Jurkat, Clone E6-1 (cell line): ENCODE measurements around the gene TMEM25.
"Not testable (repeated sequence)": the region's sequence is repeated elsewhere in the genome, so short reads cannot be mapped to it uniquely, and the experiment has no call there.

ENCODE experiments used
- DNase-seq: peaks from one replicate; pipeline ENCODE4 v3.0.0-alpha.2; 2011; ENCODE audit warnings: low read depth, low spot score
- H3K4me3 ChIP-seq: 2 replicates; pipeline ENCODE4 v1.5.1; 2011; ENCODE audit warnings: mild to moderate bottlenecking, low read length, control low read depth, moderate library complexity

TMEM25 gene

DNA sequence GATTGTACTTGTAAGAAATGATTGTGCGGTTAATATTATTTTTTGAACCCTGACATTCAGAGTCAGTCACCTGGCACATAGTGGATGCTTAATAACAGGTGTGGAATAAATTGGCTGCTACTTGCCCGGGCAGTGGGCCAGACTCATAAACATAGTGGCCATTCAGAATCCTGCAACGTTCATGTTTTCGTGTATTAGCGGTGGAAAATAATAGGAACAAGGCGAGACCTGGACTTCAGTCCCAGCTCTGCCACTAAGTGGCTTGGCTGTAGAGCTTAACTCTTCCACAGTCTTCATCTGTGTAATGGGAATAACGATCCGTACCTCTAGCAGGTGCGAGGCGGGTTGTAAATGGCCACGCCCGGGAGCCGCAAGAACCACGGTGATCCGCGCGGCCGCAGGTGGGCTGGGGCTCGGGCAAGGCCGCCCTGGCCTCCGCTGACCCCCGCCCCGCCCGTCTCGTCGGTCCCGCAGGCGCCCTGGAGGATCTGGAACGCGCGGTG, 761 bp upstream of the TMEM25 start:
- DNase-seq, result no peak
- H3K4me3 ChIP-seq, result peak overlapping the region; percentile 71

DNA sequence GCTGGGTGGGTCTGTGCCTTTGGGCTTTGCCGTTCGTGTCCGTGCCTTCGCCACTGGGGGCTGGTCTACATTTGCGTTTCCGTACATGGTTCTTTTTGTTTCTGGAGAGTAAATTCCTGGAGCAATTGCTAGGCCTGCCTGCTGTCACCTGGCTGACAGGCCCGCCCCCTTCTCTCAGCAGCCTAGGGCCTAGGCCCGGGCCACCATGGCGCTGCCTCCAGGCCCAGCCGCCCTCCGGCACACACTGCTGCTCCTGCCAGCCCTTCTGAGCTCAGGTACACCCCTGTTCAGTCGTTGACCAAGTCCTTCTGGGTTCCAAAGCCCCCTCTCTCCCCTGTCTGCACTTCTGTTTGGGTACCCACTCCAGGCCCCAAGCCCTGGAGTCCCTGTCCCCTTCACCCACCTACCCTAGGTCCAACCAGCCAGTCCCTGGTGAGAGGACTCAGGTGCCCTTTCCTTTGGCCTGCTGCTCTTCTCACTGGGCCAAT, 649 bp downstream of the TMEM25 start:
- DNase-seq, result no peak

DNA sequence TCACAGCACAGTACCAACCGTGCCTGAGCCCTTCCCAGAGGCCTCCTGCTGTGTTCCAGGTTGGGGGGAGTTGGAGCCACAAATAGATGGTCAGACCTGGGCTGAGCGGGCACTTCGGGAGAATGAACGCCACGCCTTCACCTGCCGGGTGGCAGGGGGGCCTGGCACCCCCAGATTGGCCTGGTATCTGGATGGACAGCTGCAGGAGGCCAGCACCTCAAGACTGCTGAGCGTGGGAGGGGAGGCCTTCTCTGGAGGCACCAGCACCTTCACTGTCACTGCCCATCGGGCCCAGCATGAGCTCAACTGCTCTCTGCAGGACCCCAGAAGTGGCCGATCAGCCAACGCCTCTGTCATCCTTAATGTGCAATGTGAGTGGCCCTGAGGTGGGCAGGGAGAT, 1.1 kb downstream of the TMEM25 start:
- no peak overlapping the region for H3K4me3 ChIP-seq
- DNase-seq, result no peak

More for the DNA sequence above, 649 bp downstream of the TMEM25 start:
- H3K4me3 ChIP-seq, result peak overlapping the region; percentile 71

DNA sequence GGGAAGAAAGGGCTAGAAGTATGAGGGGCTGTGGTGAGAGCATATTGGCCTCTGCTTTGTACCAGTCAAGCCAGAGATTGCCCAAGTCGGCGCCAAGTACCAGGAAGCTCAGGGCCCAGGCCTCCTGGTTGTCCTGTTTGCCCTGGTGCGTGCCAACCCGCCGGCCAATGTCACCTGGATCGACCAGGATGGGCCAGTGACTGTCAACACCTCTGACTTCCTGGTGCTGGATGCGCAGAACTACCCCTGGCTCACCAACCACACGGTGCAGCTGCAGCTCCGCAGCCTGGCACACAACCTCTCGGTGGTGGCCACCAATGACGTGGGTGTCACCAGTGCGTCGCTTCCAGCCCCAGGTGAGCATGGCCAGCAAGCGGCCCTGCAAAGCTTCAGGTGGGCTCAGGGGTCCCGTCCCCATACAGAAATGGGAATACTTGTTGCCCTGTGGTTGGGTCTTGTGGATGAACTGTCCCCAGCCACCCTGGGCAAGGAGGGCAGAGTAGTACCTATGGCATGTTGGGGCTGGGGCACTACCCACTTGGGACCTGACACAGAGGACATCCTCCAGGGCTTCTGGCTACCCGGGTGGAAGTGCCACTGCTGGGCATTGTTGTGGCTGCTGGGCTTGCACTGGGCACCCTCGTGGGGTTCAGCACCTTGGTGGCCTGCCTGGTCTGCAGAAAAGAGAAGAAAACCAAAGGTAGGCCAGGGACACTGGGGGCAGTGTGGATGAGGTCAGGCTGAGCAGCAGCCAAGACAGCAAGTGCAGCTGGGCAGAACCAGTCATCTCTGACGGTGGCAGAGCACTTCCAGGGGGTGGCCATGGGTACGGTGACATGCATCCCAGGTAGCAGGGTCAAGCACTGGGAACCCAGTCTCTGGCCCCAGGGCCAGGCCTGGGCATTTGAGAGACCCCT, 2.1 kb downstream of the TMEM25 start:
- no peak overlapping the region for H3K4me3 ChIP-seq
- no peak for DNase-seq

DNA sequence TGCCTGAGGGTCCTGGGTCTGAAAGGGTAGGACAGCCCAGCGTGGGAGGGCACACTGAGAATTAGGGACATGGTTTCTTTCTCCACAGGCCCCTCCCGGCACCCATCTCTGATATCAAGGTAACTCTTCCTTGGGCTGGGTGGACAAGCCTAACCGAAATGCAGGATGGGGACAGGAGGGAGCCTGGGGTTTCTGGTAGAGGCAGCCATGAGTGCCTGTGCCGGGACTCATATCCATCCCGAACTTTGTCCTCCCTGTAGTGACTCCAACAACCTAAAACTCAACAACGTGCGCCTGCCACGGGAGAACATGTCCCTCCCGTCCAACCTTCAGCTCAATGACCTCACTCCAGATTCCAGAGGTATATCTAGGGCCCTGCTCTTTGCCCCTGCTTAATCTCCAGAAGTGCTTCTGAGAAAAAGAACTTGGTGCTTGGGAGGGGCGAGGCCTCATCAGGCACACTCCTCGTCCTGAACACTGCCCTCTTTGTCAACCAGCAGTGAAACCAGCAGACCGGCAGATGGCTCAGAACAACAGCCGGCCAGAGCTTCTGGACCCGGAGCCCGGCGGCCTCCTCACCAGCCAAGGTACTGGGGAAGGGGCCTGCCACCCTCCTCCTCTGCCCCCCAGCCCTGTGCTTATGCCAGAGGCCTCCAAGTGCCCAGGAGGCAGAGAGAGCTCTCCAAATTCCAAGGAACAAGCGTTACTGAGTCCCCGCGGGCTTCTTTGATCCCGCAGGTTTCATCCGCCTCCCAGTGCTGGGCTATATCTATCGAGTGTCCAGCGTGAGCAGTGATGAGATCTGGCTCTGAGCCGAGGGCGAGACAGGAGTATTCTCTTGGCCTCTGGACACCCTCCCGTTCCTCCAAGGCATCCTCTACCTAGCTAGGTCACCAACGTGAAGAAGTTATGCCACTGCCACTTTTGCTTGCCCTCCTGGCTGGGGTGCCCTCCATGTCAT, 3.1 kb downstream of the TMEM25 start:
- no peak overlapping the region for H3K4me3 ChIP-seq
- no peak for DNase-seq

DNA sequence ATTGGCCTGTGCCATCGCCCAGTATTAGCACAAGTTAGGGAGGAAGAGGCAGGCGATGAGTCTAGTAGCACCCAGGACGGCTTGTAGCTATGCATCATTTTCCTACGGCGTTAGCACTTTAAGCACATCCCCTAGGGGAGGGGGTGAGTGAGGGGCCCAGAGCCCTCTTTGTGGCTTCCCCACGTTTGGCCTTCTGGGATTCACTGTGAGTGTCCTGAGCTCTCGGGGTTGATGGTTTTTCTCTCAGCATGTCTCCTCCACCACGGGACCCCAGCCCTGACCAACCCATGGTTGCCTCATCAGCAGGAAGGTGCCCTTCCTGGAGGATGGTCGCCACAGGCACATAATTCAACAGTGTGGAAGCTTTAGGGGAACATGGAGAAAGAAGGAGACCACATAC, 4.3 kb downstream of the TMEM25 start:
- DNase-seq, result no peak
- H3K4me3 ChIP-seq, result no peak overlapping the region

DNA sequence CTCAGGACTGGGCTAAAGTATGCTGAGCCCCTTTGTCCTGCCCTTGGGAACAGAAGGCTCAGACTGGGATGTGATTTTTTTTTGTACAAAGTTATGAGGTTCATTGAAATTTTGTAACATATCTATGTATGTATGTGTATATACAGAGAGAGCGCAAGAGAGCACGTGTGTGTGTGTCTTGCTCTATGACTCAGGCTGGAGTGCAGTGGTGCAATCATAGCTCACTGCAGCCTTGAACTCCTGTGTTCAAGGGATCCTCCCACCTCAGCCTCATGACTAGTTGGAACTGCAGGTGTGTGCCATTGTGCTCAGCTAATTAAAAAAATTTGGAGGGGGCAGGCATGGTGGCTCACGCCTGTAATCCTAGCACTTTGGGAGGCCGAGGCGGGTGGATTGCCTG, 5.7 kb downstream of the TMEM25 start:
- H3K4me3 ChIP-seq, result no peak overlapping the region
- no peak for DNase-seq

DNA sequence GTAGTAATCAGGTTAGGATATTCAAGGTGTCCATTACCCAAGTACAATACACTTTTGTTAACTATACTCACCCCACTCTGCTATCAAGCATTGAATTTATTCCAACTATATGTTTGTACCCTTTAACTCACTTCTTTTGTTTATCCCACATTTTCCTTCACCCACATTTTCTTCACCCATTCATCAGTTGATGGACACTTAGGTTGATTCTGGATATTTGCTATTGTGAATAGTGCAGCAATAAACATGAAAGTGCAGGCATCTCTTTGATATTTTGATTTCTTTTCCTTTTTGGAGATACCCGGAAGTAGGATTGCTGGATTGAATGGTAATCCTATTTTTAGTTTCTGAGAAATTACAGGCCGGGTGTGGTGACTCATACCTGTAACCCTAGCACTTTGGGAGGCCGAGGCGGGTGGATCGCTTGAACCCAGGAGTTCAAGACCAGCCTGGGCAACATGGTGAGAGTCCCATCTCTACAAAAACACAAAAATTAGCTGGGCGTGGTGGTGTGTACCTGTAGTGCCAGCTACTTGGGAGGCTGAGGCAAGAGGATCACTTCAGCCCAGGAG, 6.5 kb downstream of the TMEM25 start:
- no peak for DNase-seq
- H3K4me3 ChIP-seq, result no peak overlapping the region

DNA sequence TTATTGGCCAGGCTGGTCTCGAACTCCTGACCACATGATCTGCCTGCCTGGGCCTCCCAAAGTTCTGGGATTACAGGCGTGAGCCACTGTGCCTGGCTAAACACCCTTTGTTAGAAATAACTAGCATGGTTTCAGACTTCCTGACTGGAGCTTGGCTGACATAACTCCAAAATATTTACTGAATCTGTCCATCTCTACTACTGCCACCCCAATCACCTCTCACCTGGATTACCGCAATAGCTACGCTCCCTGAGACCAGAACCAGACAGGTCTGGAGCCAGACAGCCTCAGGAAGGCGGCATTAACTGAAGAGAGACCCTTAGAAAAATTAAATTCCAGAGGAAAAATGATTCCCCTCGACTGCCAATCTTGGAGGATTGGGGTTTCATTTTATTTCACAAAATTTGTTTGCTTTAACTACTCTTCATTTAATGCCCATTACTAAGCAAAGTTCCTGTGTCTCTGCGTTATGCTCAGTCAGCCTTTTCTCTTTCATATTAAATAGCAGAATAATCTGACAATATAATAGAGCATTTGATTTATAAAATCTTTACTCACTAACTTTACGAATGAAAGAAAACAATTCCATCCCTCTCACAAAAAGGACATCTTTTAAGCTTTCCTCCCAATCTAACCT, 13.1 kb downstream of the TMEM25 start:
- DNase-seq, result no peak
- H3K4me3 ChIP-seq, result no peak overlapping the region

DNA sequence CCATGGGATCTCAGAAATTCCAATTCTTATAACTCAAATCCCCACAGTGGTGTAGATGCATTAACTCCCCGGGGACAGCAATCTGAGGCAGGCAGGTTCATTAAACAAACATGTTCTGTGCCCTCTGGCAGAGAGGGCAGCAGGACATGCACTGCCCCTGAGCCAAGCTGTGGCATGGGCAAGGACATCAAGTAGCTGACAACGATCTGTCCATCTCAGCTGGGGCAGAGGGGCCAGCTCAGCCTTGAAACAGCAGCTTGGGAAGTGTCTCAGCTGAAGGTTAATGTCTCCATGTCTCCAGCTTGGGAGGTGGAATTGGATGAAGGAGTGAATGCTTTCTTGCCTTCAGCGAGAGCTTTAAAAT, 13.6 kb downstream of the TMEM25 start:
- no peak for DNase-seq
- H3K4me3 ChIP-seq, result no peak overlapping the region

DNA sequence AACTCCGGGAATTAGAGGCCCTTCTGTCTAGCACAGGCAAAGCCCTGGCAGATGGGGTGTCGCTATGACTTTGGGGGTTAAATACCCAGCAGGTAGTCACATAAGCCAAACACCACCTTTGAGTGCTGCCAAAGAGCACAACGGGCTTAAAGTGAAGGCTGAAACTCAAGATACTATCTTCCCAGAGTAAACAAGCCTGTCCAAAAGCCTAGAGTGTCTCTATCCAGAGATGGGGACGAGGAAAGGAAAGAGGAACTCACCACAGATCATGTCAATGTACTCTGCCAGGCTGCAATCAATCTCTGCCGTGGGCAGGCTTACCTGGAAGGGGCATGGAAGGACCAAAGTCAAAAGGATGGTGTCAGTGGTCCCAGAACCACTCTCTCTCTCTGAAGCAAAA, 14.5 kb downstream of the TMEM25 start:
- DNase-seq, result no peak
- H3K4me3 ChIP-seq, result no peak overlapping the region

DNA sequence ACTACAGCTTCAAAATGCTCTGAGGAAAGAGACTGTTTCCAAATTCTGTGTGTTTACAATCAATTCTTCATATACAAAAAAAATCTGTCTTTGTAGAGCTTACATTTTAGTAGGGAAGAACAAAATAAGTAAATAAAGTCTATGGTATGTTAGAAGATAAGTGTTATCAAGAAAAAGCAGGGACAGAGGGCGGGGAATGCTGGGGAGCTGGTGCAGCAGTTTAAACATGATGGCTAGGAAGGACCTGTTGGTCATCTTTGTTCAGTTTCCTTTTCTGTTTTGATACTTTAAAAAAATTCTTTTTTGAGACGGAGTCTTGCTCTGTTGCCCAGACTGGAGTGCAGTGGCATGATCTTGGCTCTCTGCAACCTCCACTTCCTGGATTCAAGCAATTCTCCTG, 16.1 kb downstream of the TMEM25 start:
- H3K4me3 ChIP-seq, result no peak overlapping the region
- DNase-seq, result no peak

DNA sequence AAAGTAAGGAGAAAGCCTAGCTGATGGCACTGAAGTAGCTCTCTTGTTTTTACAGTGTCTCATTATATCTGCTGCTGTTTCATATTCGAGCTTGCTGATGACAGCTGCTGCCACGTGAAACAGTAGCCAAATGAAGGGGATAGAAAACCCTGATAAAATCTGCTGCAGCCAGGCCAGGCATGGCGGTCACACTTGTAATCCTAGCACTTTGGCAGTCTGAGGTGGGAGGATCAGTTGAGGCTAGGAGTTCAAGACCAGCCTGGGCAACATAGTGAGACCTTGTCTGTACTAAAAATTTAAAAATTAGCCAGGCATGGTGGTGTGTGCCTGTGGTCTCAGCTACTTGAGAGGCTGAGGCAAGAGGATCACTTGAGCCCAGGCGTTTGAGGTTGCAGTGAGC, 21.3 kb downstream of the TMEM25 start:
- DNase-seq, result no peak
- no peak overlapping the region for H3K4me3 ChIP-seq

DNA sequence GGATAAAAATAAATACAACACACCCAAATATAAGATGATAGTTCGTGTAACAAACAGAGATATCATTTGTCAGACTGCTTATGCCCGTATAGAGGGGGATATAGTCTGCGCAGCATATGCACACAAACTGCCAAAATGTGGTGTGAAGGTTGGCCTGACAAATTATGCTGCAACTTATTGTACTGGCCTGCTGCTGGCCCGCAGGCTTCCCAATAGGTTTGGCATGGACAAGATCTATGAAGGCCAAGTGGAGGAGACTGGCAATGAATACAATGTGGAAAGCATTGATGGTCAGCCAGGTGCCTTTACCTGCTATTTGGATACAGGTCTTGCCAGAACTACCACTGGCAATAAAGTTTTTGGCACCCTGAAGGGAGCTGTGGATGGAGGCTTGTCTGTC, 29.8 kb downstream of the TMEM25 start:
- DNase-seq, result no peak
- H3K4me3 ChIP-seq, result no peak overlapping the region

DNA sequence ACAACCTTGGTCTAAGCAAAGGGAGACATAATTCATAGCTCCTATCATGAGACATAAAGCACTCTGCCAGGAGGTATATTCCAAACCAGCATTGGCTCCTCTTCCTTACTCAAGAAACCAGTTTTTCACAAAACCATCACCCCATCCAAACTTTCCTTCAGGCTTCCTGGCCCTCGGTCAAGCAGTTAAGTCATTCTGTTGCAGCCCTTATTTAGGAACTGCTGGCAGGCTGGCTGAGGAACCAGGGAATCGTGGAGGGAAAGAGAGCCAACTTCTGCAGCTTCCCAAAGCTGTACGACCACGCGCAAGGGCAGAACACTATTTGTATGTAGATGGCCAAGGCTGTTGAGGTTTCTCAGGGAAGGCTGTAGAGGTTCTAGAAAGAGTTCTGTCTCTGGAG, 34.1 kb downstream of the TMEM25 start:
- DNase-seq, result no peak
- H3K4me3 ChIP-seq, result no peak overlapping the region; the same call in 1 of the 2 replicates

DNA sequence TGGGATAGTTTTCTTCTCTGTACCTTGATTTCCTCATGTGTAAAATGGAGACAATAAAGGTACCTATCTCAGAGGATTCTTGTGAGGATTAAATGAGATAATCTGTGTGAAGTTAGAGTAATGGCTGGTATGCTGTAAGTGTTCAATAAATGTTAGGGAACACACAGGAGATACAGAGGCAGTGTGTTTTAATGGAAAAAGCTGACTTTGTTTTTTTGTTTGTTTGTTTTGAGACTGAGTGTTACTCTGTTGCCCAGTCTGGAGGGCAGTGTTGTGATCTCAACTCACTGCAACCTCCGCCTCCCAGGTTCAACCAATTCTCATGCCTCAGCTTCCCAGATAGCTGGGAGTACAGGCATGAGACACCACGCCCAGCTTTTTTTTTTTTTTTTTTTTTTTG, 38.7 kb downstream of the TMEM25 start:
- DNase-seq, result no peak

DNA sequence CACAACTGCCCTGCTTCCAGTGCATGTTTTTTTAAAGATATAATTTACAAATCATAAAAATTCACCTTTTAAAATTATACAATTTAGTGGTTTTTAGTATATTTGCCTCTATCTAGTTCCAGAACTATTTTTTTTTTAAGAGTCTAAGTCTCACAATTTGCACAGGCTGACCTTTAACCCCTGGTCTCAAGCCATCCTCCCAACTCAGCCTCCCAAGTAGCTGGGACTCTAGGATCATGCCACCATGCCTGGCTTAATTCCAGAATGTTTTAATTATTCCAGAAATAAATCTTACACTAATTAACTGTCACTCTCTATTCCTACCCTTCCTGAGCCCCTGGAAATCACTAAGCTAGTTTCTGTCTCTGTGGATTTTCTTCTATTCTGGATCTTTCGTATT, 39.8 kb downstream of the TMEM25 start:
- DNase-seq, result no peak

More for the DNA sequence above, 38.7 kb downstream of the TMEM25 start:
- H3K4me3 ChIP-seq, result no peak overlapping the region

DNA sequence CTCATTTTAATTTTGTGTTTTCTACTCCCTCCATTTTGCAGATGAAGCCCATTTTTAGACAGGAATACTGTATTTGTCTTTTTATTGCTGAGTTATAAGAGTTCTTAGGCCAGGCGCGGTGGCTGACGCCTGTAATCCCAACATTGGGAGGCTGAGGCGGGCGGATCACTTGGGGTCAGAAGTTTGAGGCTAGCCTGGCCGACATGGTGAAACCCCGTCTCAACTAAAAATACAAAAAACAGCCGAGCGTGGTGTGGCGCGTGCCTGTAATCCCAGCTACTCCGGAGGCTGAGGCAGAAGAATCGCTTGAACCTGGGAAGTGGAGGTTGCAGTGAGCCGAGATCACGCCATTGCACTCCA, 40.7 kb downstream of the TMEM25 start:
- peak overlapping the region; percentile 94 for H3K4me3 ChIP-seq
- not testable (repeated sequence) for DNase-seq

More for the DNA sequence above, 39.8 kb downstream of the TMEM25 start:
- H3K4me3 ChIP-seq, result no peak overlapping the region
